WTC11 (cell line): ENCODE measurements around the gene MTFP1. TPM values are rescaled to one million over a fixed set of nuclear protein-coding genes. Genes with fewer than 3 reads are reported as not detected.
A peak's percentile ranks its signal among the peaks of the same experiment; 100 is the strongest.

ENCODE experiments used
- ATAC-seq: fragments of 200-7000 bp; cut with Tn5 transposase; 2 replicates; pipeline ENCODE4 v1.10.0; 2021; ENCODE audit warnings: mild to moderate bottlenecking, moderate library complexity
- CTCF ChIA-PET: fragments of 300-600 bp; sonication (Branson Sonifier 250); formaldehyde crosslinking; loops from one replicate; lab custom pipeline; 2021; ENCODE audit warnings: antibody characterized with exemption; lab: Charles Lee
- POLR2A ChIA-PET: fragments of 350-600 bp; sonication (Branson Sonifier 250); formaldehyde crosslinking; loops from one replicate; lab custom pipeline; 2021; ENCODE audit warnings: antibody characterized with exemption; lab: Charles Lee
- DNase-seq: peaks from one replicate; pipeline ENCODE4 v3.0.0; 2021; ENCODE audit warnings: low spot score
- H3K27ac Mint-ChIP-seq: 2 replicates; pipeline ENCODE4 v1.8.0; 2021; ENCODE audit warnings: mixed read lengths
- H3K27me3 Mint-ChIP-seq: 2 replicates; pipeline ENCODE4 v1.8.0; 2021; ENCODE audit warnings: low read depth, mild to moderate bottlenecking, moderate library complexity, mixed read lengths
- H3K36me3 Mint-ChIP-seq: 2 replicates; pipeline ENCODE4 v1.8.0; 2021; ENCODE audit warnings: mixed read lengths
- H3K4me1 Mint-ChIP-seq: 2 replicates; pipeline ENCODE4 v1.8.0; 2022; ENCODE audit warnings: mixed read lengths
- H3K4me3 Mint-ChIP-seq: 2 replicates; pipeline ENCODE4 v1.8.0; 2021; ENCODE audit warnings: mild to moderate bottlenecking, moderate library complexity, mixed read lengths
- H3K9me3 Mint-ChIP-seq: 2 replicates; pipeline ENCODE4 v1.8.0; 2021; ENCODE audit warnings: mixed read lengths
- NFATC4 ChIP-seq: fragments of 250-450 bp; sonication (Bioruptor Pico); IDR thresholded peaks from 2 replicates; pipeline ENCODE4 v1.9.0; 2021; ENCODE audit warnings: mild to moderate bottlenecking
- NFYB ChIP-seq: sonication (generic); formaldehyde crosslinking; conservative IDR thresholded peaks from 2 replicates; pipeline ENCODE4 v1.8.0; 2022; ENCODE audit warnings: low read depth, missing genetic modification reagents
- ZNF396 ChIP-seq: fragments of 250-450 bp; sonication (Bioruptor Pico); IDR thresholded peaks from 2 replicates; pipeline ENCODE4 v1.8.0; 2021; ENCODE audit warnings: mild to moderate bottlenecking, moderate library complexity, borderline replicate concordance
- total RNA-seq: library from RNA; stranded (reverse); gene quantifications from 3 replicates; pipeline ENCODE4 v1.2.3, GENCODE V29; 2021
- TF ChIP-seq, protein P1 (sequence below): fragments of 250-450 bp; sonication (Bioruptor Pico); IDR thresholded peaks from 2 replicates; pipeline ENCODE4 v1.9.0; 2021; ENCODE audit warnings: mild to moderate bottlenecking, borderline replicate concordance
- TF ChIP-seq, protein P2 (sequence below): fragments of 250-450 bp; sonication (Bioruptor Pico); IDR thresholded peaks from 2 replicates; pipeline ENCODE4 v1.8.0; 2021; ENCODE audit warnings: mild to moderate bottlenecking
- TF ChIP-seq, protein P3 (sequence below): sonication (generic); formaldehyde crosslinking; IDR thresholded peaks from 2 replicates; pipeline ENCODE4 v1.8.0; 2022; ENCODE audit warnings: mild to moderate bottlenecking, missing genetic modification reagents
- TF ChIP-seq, protein P4 (sequence below): sonication (generic); formaldehyde crosslinking; IDR thresholded peaks from 2 replicates; pipeline ENCODE4 v1.8.0; 2022; ENCODE audit warnings: missing genetic modification reagents
- TF ChIP-seq, protein P5 (sequence below): fragments of 200-600 bp; IDR thresholded peaks from 2 replicates; pipeline ENCODE4 v1.8.0; 2022; ENCODE audit warnings: antibody characterized with exemption

Gene MTFP1
- total RNA-seq, 1 experiment from 2014 or later, result 75.0 TPM

DNA sequence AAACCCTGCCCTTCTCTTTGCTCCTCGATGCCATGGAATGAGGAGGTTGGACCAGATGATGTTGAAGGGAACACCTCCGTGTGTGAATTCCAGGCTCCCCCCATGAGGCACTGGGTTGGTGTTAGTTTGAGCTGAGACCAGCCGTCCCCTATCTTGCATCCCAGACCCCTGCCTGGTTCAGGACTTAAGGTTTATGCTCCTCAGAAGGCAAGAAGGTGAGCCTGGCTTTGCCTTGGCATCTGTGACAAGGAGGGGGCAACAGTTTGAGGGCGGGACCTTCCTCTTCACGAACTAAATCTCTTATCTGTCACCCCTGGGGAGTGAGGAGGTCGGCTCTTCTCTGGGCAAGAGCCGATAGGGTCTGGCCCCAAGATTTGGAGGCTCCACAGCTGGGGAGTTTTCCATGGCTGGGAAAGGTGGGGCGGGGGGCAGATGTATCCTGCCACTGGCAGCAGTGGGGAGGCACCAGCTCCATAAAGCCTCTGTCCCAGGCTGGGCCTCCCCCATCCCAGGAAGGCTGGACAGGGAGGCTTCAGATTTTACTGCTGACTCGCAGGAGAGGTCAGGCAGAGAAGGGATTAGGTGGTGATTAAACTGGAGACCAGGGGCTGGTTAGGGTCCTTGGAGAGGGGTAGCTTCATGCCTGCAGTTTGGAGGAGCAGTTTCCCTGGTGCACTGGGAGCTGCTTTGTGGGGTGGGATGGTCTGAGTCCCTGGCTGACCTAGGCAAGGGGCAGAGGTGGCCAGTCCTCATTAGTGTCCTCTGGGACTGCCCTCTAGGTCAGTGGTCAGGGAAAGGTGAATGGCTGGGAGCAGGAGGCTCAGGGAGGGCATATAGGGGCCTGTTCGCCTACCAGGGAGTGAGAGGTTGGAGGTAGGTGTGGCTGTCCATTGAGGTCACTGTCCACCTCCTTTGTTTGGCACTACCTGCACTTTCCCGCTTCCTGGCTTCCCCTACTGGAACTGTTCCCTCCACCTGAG, 27.6 kb upstream of the MTFP1 start (continued):
- TF ChIP-seq, protein P1, sequence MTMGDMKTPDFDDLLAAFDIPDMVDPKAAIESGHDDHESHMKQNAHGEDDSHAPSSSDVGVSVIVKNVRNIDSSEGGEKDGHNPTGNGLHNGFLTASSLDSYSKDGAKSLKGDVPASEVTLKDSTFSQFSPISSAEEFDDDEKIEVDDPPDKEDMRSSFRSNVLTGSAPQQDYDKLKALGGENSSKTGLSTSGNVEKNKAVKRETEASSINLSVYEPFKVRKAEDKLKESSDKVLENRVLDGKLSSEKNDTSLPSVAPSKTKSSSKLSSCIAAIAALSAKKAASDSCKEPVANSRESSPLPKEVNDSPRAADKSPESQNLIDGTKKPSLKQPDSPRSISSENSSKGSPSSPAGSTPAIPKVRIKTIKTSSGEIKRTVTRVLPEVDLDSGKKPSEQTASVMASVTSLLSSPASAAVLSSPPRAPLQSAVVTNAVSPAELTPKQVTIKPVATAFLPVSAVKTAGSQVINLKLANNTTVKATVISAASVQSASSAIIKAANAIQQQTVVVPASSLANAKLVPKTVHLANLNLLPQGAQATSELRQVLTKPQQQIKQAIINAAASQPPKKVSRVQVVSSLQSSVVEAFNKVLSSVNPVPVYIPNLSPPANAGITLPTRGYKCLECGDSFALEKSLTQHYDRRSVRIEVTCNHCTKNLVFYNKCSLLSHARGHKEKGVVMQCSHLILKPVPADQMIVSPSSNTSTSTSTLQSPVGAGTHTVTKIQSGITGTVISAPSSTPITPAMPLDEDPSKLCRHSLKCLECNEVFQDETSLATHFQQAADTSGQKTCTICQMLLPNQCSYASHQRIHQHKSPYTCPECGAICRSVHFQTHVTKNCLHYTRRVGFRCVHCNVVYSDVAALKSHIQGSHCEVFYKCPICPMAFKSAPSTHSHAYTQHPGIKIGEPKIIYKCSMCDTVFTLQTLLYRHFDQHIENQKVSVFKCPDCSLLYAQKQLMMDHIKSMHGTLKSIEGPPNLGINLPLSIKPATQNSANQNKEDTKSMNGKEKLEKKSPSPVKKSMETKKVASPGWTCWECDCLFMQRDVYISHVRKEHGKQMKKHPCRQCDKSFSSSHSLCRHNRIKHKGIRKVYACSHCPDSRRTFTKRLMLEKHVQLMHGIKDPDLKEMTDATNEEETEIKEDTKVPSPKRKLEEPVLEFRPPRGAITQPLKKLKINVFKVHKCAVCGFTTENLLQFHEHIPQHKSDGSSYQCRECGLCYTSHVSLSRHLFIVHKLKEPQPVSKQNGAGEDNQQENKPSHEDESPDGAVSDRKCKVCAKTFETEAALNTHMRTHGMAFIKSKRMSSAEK, result no peak
- TF ChIP-seq ZNF396 (CRISPR knock-in tag) (no peak), NFATC4 (CRISPR knock-in tag) (no peak)
- TF ChIP-seq, protein P2, sequence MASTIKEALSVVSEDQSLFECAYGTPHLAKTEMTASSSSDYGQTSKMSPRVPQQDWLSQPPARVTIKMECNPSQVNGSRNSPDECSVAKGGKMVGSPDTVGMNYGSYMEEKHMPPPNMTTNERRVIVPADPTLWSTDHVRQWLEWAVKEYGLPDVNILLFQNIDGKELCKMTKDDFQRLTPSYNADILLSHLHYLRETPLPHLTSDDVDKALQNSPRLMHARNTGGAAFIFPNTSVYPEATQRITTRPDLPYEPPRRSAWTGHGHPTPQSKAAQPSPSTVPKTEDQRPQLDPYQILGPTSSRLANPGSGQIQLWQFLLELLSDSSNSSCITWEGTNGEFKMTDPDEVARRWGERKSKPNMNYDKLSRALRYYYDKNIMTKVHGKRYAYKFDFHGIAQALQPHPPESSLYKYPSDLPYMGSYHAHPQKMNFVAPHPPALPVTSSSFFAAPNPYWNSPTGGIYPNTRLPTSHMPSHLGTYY (CRISPR knock-in tag), result no peak
- TF ChIP-seq, protein P3, sequence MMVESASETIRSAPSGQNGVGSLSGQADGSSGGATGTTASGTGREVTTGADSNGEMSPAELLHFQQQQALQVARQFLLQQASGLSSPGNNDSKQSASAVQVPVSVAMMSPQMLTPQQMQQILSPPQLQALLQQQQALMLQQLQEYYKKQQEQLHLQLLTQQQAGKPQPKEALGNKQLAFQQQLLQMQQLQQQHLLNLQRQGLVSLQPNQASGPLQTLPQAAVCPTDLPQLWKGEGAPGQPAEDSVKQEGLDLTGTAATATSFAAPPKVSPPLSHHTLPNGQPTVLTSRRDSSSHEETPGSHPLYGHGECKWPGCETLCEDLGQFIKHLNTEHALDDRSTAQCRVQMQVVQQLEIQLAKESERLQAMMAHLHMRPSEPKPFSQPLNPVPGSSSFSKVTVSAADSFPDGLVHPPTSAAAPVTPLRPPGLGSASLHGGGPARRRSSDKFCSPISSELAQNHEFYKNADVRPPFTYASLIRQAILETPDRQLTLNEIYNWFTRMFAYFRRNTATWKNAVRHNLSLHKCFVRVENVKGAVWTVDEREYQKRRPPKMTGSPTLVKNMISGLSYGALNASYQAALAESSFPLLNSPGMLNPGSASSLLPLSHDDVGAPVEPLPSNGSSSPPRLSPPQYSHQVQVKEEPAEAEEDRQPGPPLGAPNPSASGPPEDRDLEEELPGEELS (CRISPR knock-in tag), result no peak

DNA sequence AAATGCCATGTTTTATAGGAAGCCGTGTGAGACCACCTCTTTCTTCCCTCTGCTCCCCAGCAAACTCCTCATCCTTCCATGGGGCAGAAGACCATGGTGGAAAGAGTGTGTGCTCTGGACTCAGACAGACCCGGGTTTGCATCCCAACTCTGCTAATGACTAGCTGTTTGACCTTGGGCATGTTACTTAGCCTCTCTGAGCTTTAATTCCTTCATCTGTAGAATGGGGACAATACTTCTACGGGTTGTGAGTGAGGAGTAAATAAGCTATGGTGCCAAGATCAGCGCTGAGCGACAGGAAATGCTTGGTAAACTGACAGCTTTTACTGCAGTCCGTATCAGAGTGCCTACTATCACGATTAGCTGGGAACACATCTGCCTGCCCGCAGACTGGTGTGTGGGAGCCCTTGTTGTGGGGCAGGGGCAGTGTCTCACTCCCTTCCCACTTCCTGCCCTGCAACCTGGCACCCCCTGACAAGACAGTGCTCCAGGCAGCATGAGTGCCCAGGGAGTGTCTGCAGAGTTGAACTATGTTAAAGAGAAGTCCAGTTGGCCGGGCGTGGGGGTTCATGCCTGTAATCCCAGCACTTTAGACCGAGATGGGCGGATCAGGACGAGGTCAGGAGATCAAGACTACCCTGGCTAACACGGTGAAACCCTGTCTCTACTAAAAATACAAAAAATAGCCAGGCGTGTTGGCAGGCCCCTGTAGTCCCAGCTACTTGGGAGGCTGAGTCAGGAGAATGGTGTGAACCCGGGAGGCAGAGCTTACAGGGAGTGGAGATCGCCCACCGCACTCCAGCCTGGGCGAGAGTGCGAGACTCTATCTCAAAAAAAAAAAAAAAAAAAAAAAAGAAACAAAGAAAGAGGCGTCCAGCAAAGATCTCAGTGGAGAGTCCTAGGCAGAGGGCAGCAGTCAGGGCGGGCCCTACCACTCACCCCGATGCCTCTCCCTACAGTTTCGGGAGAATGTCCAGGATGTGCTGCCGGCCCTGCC, 26.6 kb upstream of the MTFP1 start:
- Mint-ChIP-seq H3K27ac (no peak overlapping the region), H3K27me3 (peaks cover 57% of the 10 kb centered on the region), H3K9me3 (no peaks in the 10 kb centered on the region), H3K4me3 (no peak overlapping the region), H3K36me3 (no peaks in the 10 kb centered on the region), H3K4me1 (peaks cover 27% of the 10 kb centered on the region)
- POLR2A ChIA-PET, result interaction anchor here (1.2 kb wide), 1 partner anchor 15 kb away, joined by 4 read pairs; no protein-coding TSS in a partner anchor
- DNase-seq (no peak), ATAC-seq (no peak)
- TF ChIP-seq NFYB (CRISPR knock-in tag), result no peak
- TF ChIP-seq, protein P4, sequence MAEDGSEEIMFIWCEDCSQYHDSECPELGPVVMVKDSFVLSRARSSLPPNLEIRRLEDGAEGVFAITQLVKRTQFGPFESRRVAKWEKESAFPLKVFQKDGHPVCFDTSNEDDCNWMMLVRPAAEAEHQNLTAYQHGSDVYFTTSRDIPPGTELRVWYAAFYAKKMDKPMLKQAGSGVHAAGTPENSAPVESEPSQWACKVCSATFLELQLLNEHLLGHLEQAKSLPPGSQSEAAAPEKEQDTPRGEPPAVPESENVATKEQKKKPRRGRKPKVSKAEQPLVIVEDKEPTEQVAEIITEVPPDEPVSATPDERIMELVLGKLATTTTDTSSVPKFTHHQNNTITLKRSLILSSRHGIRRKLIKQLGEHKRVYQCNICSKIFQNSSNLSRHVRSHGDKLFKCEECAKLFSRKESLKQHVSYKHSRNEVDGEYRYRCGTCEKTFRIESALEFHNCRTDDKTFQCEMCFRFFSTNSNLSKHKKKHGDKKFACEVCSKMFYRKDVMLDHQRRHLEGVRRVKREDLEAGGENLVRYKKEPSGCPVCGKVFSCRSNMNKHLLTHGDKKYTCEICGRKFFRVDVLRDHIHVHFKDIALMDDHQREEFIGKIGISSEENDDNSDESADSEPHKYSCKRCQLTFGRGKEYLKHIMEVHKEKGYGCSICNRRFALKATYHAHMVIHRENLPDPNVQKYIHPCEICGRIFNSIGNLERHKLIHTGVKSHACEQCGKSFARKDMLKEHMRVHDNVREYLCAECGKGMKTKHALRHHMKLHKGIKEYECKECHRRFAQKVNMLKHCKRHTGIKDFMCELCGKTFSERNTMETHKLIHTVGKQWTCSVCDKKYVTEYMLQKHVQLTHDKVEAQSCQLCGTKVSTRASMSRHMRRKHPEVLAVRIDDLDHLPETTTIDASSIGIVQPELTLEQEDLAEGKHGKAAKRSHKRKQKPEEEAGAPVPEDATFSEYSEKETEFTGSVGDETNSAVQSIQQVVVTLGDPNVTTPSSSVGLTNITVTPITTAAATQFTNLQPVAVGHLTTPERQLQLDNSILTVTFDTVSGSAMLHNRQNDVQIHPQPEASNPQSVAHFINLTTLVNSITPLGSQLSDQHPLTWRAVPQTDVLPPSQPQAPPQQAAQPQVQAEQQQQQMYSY, result peak; percentile 31; the same call in 1 of the 2 replicates
- TF ChIP-seq, protein P5, sequence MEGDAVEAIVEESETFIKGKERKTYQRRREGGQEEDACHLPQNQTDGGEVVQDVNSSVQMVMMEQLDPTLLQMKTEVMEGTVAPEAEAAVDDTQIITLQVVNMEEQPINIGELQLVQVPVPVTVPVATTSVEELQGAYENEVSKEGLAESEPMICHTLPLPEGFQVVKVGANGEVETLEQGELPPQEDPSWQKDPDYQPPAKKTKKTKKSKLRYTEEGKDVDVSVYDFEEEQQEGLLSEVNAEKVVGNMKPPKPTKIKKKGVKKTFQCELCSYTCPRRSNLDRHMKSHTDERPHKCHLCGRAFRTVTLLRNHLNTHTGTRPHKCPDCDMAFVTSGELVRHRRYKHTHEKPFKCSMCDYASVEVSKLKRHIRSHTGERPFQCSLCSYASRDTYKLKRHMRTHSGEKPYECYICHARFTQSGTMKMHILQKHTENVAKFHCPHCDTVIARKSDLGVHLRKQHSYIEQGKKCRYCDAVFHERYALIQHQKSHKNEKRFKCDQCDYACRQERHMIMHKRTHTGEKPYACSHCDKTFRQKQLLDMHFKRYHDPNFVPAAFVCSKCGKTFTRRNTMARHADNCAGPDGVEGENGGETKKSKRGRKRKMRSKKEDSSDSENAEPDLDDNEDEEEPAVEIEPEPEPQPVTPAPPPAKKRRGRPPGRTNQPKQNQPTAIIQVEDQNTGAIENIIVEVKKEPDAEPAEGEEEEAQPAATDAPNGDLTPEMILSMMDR, result no peak
- CTCF ChIA-PET, result interaction anchor here (1.1 to 4.1 kb wide), 2 partner anchors 11 to 25 kb away, joined by 5 to 56 read pairs; partner anchors contain the start of genes MTFP1 and RNF215
